Measurements from ENCODE around the gene KAZN.

DNA sequence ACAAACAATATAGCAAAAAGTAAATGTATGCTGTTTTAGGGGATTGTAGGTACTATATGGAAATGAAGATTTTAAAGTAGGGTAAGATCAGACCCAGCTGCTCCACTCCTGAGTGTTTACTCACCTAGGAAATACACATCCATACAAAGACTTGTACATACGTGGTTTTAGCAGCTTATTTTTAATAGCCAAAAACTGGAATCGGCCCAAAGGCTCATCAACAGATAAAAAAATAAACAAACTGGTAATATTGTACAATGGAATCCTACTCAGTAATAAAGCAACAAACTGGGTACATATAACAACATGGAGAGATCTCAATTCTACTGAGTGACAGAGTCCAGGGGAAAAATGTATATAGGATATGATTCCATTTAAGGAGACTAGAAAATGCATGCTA is 375.9 kb downstream of the KAZN start:
- TF ChIP-seq, protein P1, sequence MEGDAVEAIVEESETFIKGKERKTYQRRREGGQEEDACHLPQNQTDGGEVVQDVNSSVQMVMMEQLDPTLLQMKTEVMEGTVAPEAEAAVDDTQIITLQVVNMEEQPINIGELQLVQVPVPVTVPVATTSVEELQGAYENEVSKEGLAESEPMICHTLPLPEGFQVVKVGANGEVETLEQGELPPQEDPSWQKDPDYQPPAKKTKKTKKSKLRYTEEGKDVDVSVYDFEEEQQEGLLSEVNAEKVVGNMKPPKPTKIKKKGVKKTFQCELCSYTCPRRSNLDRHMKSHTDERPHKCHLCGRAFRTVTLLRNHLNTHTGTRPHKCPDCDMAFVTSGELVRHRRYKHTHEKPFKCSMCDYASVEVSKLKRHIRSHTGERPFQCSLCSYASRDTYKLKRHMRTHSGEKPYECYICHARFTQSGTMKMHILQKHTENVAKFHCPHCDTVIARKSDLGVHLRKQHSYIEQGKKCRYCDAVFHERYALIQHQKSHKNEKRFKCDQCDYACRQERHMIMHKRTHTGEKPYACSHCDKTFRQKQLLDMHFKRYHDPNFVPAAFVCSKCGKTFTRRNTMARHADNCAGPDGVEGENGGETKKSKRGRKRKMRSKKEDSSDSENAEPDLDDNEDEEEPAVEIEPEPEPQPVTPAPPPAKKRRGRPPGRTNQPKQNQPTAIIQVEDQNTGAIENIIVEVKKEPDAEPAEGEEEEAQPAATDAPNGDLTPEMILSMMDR (IDR thresholded peaks at IDR 0.05) = no peak
- TF ChIP-seq POLR2A (IDR thresholded peaks at IDR 0.05) = no peak
- TF ChIP-seq POLR2AphosphoS5 (IDR thresholded peaks at IDR 0.05) = no peak
